SK-N-SH (cell line): Measurements from ENCODE around the gene SLC18A2. TPM values are rescaled to one million over a fixed set of nuclear protein-coding genes. Genes with fewer than 3 reads are reported as not detected.

ENCODE experiments used
- CTCF ChIA-PET: fragments of 300-600, 350-600 bp; formaldehyde crosslinking; extraction: SDS; loops from one replicate; lab custom pipeline; 2021; lab: Yijun Ruan, JAX
- POLR2A ChIA-PET: fragments of 350-600 bp; sonication (Branson Sonifier 250); formaldehyde crosslinking; extraction: SDS; loops from one replicate; lab custom pipeline; 2020; ENCODE audit warnings: antibody characterized with exemption, inconsistent platforms; lab: Yijun Ruan, JAX
- DNase-seq: peaks from one replicate; pipeline ENCODE4 v3.0.0; 2012
- H2AFZ ChIP-seq: fragments of 200-600 bp; sonication (generic); 2 replicates; pipeline ENCODE4 v1.8.1; 2016; ENCODE audit warnings: antibody characterized with exemption, mild to moderate bottlenecking, low read depth
- H3F3A ChIP-seq: fragments of 200-600 bp; sonication (generic); replicated peaks from 2 replicates; pipeline ENCODE3; 2016; ENCODE audit warnings: antibody characterized with exemption, mild to moderate bottlenecking; ENCODE audit not compliant: insufficient read depth
- H3K27ac ChIP-seq, 2 experiments: fragments of 200-500 bp in 1 of 2; fragments of 200-600 bp in 1 of 2; sonication (Bioruptor generic) in 1 of 2; sonication (generic), shearing (Covaris generic) in 1 of 2; 2 replicates each; pipeline versions ENCODE4 v1.5.1 to v1.6.1; 2014 to 2016; ENCODE audit warnings: low read depth in 2 of 2, inconsistent platforms in 1 of 2, low read length in 1 of 2, mild to moderate bottlenecking in 1 of 2, mixed read lengths in 1 of 2
- H3K27me3 ChIP-seq: fragments of 200-600 bp; sonication (generic), shearing (Covaris generic); 2 replicates; pipeline ENCODE4 v1.6.1; 2016; ENCODE audit warnings: mixed run types; ENCODE audit not compliant: insufficient read depth
- H3K36me3 ChIP-seq, 2 experiments: fragments of 200-500 bp in 1 of 2; fragments of 200-600 bp in 1 of 2; sonication (Bioruptor generic) in 1 of 2; sonication (generic) in 1 of 2; replicated peaks in 1 of 2; 2 replicates each; pipeline versions ENCODE3 to v1.5.1; 2014 to 2016; ENCODE audit warnings: low read length in 1 of 2, mild to moderate bottlenecking in 1 of 2; ENCODE audit not compliant: insufficient read depth in 2 of 2, control insufficient read depth in 1 of 2
- H3K4me1 ChIP-seq, 2 experiments: fragments of 200-500 bp in 1 of 2; fragments of 200-600 bp in 1 of 2; sonication (Bioruptor generic) in 1 of 2; sonication (generic), shearing (Covaris generic) in 1 of 2; 2 replicates each; pipeline versions ENCODE4 v1.5.1 to v1.6.1; 2014 to 2016; ENCODE audit warnings: low read depth in 1 of 2, low read length in 1 of 2, mixed run types in 1 of 2; ENCODE audit not compliant: insufficient read depth in 2 of 2, control insufficient read depth in 1 of 2
- H3K4me2 ChIP-seq: fragments of 200-600 bp; sonication (generic), shearing (Covaris generic); 2 replicates; pipeline ENCODE4 v1.6.1; 2017; ENCODE audit warnings: mixed run types
- H3K4me3 ChIP-seq, 2 experiments: fragments of 200-500 bp in 1 of 2; fragments of 200-600 bp in 1 of 2; sonication (Bioruptor generic) in 1 of 2; sonication (generic), shearing (Covaris generic) in 1 of 2; 2 replicates each; pipeline versions ENCODE4 v1.5.1 to v1.8.1; 2014 to 2016; ENCODE audit warnings: low read depth in 2 of 2, inconsistent platforms in 1 of 2, low read length in 1 of 2, mild to moderate bottlenecking in 1 of 2, mixed read lengths in 1 of 2, moderate library complexity in 1 of 2
- H3K79me2 ChIP-seq: fragments of 200-600 bp; sonication (generic); 2 replicates; pipeline ENCODE4 v1.8.1; 2017; ENCODE audit warnings: mild to moderate bottlenecking; ENCODE audit not compliant: insufficient read depth
- H3K9ac ChIP-seq: fragments of 200-600 bp; sonication (generic); 2 replicates; pipeline ENCODE4 v1.6.1; 2017; ENCODE audit warnings: mixed run types
- H3K9me2 ChIP-seq: fragments of 200-600 bp; sonication (generic); 2 replicates; pipeline ENCODE4 v1.6.1; 2017; ENCODE audit warnings: mixed run types
- H3K9me3 ChIP-seq: fragments of 200-600 bp; sonication (generic); 2 replicates; pipeline ENCODE4 v1.6.1; 2017; ENCODE audit warnings: mixed run types, mild to moderate bottlenecking, moderate library complexity
- H4K20me1 ChIP-seq: fragments of 200-600 bp; sonication (generic); 2 replicates; pipeline ENCODE4 v1.6.1; 2017; ENCODE audit warnings: mild to moderate bottlenecking, mixed run types; ENCODE audit not compliant: insufficient read depth
- CTCF ChIP-seq: fragments of 200-600 bp; sonication (generic); IDR thresholded peaks from 2 replicates; pipeline ENCODE4 v1.6.1; 2017; ENCODE audit warnings: antibody characterized with exemption, mild to moderate bottlenecking, moderate library complexity
- ELF1 ChIP-seq: IDR thresholded peaks from 2 replicates; pipeline ENCODE4 v1.4.0; 2012
- EP300 ChIP-seq, 2 experiments: IDR thresholded peaks; 2 replicates each; pipeline versions ENCODE4 v1.4.0 to v1.6.1; 2012; ENCODE audit warnings: borderline replicate concordance in 1 of 2, low read depth in 1 of 2, low read length in 1 of 2
- EZH2phosphoT487 ChIP-seq: fragments of 200-600 bp; sonication (generic); IDR thresholded peaks from 2 replicates; pipeline ENCODE4 v1.6.1; 2017; ENCODE audit warnings: low read depth, mixed run types, mild to moderate bottlenecking, antibody characterized with exemption, moderate library complexity, borderline replicate concordance
- FOXM1 ChIP-seq: IDR thresholded peaks from 2 replicates; pipeline ENCODE4 v1.4.0; 2012; ENCODE audit warnings: low read depth, mild to moderate bottlenecking
- GATA2 ChIP-seq: sonication (generic); formaldehyde crosslinking; IDR thresholded peaks from 2 replicates; pipeline ENCODE4 v1.5.0; 2020; ENCODE audit warnings: mild to moderate bottlenecking, missing genetic modification reagents
- IRF3 ChIP-seq: fragments of 150-350 bp; IDR thresholded peaks from 2 replicates; pipeline ENCODE4 v1.6.1; 2016; ENCODE audit warnings: mild to moderate bottlenecking, low read depth, low read length
- MEF2A ChIP-seq: IDR thresholded peaks from 2 replicates; pipeline ENCODE4 v1.4.0; 2012; ENCODE audit warnings: low read depth, borderline replicate concordance
- MXI1 ChIP-seq: IDR thresholded peaks from 2 replicates; pipeline ENCODE4 v1.6.1; 2012; ENCODE audit warnings: mild to moderate bottlenecking, low read depth, low read length, improper control_type of control experiment
- PBX3 ChIP-seq: IDR thresholded peaks from 2 replicates; pipeline ENCODE4; 2012
- RAD21 ChIP-seq: IDR thresholded peaks from 2 replicates; pipeline ENCODE4 v1.6.1; 2012; ENCODE audit warnings: mild to moderate bottlenecking, low read length
- RCOR1 ChIP-seq: fragments of 150-350 bp; IDR thresholded peaks from 2 replicates; pipeline ENCODE4 v1.6.1; 2017; ENCODE audit warnings: antibody characterized with exemption, low read length
- REST ChIP-seq: IDR thresholded peaks from 2 replicates; pipeline ENCODE4 v1.6.1; 2012; ENCODE audit warnings: mild to moderate bottlenecking, low read depth, low read length, moderate library complexity
- RXRA ChIP-seq: IDR thresholded peaks from 2 replicates; pipeline ENCODE4 v1.4.0; 2012; ENCODE audit warnings: low read depth, mild to moderate bottlenecking, borderline replicate concordance
- SIN3A ChIP-seq: IDR thresholded peaks from 2 replicates; pipeline ENCODE4 v1.6.1; 2012; ENCODE audit warnings: low read depth, mild to moderate bottlenecking, low read length, moderate library complexity, borderline replicate concordance
- TCF12 ChIP-seq: IDR thresholded peaks from 2 replicates; pipeline ENCODE4 v1.4.0; 2012
- YY1 ChIP-seq: IDR thresholded peaks from 2 replicates; pipeline ENCODE4 v1.4.0; 2012; ENCODE audit warnings: low read depth, mild to moderate bottlenecking
- WGBS: methylation state at CpG from one replicate; pipeline ENCODE4 v1.1.6; 2017; ENCODE audit warnings: low lambda C conversion rate; 5-methylcytosine and 5-hydroxymethylcytosine counted together
- polyA plus RNA-seq, 3 experiments: library from polyadenylated mRNA; depleted of rRNA; stranded (reverse); fragments of >200 nt; gene quantifications; 2 replicates each; pipeline ENCODE4 v1.2.3, GENCODE V29; 2012

SLC18A2 gene
- polyA plus RNA-seq, 1 of the 3 experiments (the other 2 are of a cell fraction) = not detected

GRCh38 chr10:117294735-117295134, 53.8 kb downstream of the SLC18A2 start:
- no peaks in the 10 kb centered on the region; the same call in 1 of the 2 replicates for H4K20me1 ChIP-seq
- 0 out of 4 replicates have a peak, but pooled peaks cover 0 to 3% of the 10 kb centered on the region in 2 experiments for H3K4me1 ChIP-seq
- POLR2A ChIA-PET = no interaction called here
- peaks cover 31% of the 10 kb centered on the region for H3K79me2 ChIP-seq
- no peak overlapping the region for H2AFZ ChIP-seq
- CTCF ChIA-PET = interaction anchor here (1.0 to 1.6 kb wide), 5 partner anchors 20 to 148 kb away, joined by 3 to 8 read pairs (median 3); no protein-coding TSS in a partner anchor
- no peaks in the 10 kb centered on the region for H3F3A ChIP-seq
- H3K9ac ChIP-seq = no peak overlapping the region
- H3K27me3 ChIP-seq = no peaks in the 10 kb centered on the region
- H3K27ac ChIP-seq = no peak overlapping the region
- no peak overlapping the region for H3K4me2 ChIP-seq
- H3K9me2 ChIP-seq = no peaks in the 10 kb centered on the region
- no peak for DNase-seq
- H3K4me3 ChIP-seq = no peak overlapping the region
- WGBS = 94% methylated on average over 2 of the region's 2 CpGs
- H3K9me3 ChIP-seq = no peaks in the 10 kb centered on the region
- TF ChIP-seq EZH2phosphoT487 = no peak
- TF ChIP-seq PBX3 = no peak
- H3K36me3 ChIP-seq = peaks cover under 1 to 11% of the 10 kb centered on the region in 2 experiments

GRCh38 chr10:117298219-117298618, 57.3 kb downstream of the SLC18A2 start:
- Histone ChIP-seq H3K9me3 (no peaks in the 10 kb centered on the region), H3K4me2 (no peak overlapping the region), H2AFZ (no peak overlapping the region), H3K9me2 (no peaks in the 10 kb centered on the region), H3K4me3 (no peak overlapping the region), H3K9ac (no peak overlapping the region), H3K36me3 (peaks cover 0 to 5% of the 10 kb centered on the region in 2 experiments), H3K79me2 (peaks cover 24% of the 10 kb centered on the region), H4K20me1 (no peaks in the 10 kb centered on the region; the same call in 1 of the 2 replicates), H3K27ac (no peak overlapping the region), H3F3A (no peaks in the 10 kb centered on the region), H3K27me3 (no peaks in the 10 kb centered on the region), H3K4me1 (no peaks in the 10 kb centered on the region)
- DNase-seq = no peak
- WGBS = 54% methylated on average over 1 of the region's 1 CpG
- POLR2A ChIA-PET = no interaction called here
- CTCF ChIA-PET = interaction anchor here (2.3 to 4.9 kb wide), 2 partner anchors 21 to 81 kb away, joined by 6 to 28 read pairs; no protein-coding TSS in a partner anchor
- no peak for TF ChIP-seq MXI1
- no peak for TF ChIP-seq TCF12
- no peak for TF ChIP-seq GATA2 (CRISPR knock-in tag)
- TF ChIP-seq RCOR1 = no peak
- TF ChIP-seq RXRA = no peak
- no peak for TF ChIP-seq REST
- no peak for TF ChIP-seq IRF3
- no peak for TF ChIP-seq YY1
- no peak for TF ChIP-seq EP300 (IDR thresholded peaks at IDR 0.05; ENCODE audit: borderline replicate concordance in 1 of 2, low read depth in 1 of 2, low read length in 1 of 2)
- TF ChIP-seq MEF2A = no peak
- no peak for TF ChIP-seq ELF1
- no peak for TF ChIP-seq CTCF
- no peak for TF ChIP-seq PBX3
- no peak for TF ChIP-seq SIN3A
- no peak for TF ChIP-seq RAD21
- TF ChIP-seq FOXM1 = no peak
